ENCODE measurements around the gene PEAK1. TPM values are rescaled to one million over a fixed set of nuclear protein-coding genes. Genes with fewer than 3 reads are reported as not detected.

The PEAK1 gene
- total and polyA plus RNA-seq, 2 donors (not counting 3 experiments of a cell fraction or from before 2014, with no cell fraction given): 17.9 to 91.9 TPM

GRCh38 chr15:77122576-77122975 lies 297.3 kb downstream of the PEAK1 start:
- no peaks in the 10 kb centered on the region for H3K27me3 ChIP-seq (ENCODE audit: control insufficient read depth in 2 of 2, insufficient read depth in 2 of 2, low read length in 2 of 2)
- H4K20me1 ChIP-seq (replicated peaks; ENCODE audit: control insufficient read depth, extremely low read depth, insufficient read depth, low read length): peaks cover 2% of the 10 kb centered on the region
- no TSS peak for BruUV-seq (replicated peaks)
- H3K9me3 ChIP-seq (replicated peaks; ENCODE audit: control insufficient read depth, insufficient read depth, low read length): no peaks in the 10 kb centered on the region
- H3K9ac ChIP-seq (replicated peaks; ENCODE audit: extremely low read depth, insufficient read depth, low read length): no peak overlapping the region
- FAIRE-seq (no peak), DNase-seq (ENCODE audit: low read depth, low spot score) (no peak)
- H2AFZ ChIP-seq (ENCODE audit: low read depth, low read length): no peak overlapping the region
- no peak for TF ChIP-seq MAX (IDR thresholded peaks at IDR 0.05; ENCODE audit: insufficient read depth, insufficient read length)
- no peak for TF ChIP-seq POLR2A (IDR thresholded peaks at IDR 0.05; ENCODE audit: low read depth, low read length)
- TF ChIP-seq EZH2 (IDR thresholded peaks at IDR 0.05; ENCODE audit: borderline replicate concordance, low read depth, low read length, severe bottlenecking): no peak
- intact Hi-C loops (cut with micrococcal nuclease) (no loop called here), dilution Hi-C loops (cut with MboI; ENCODE audit: extremely low pct_ligation_motif_present, low sequenced_read_pairs) (no loop called here)
- H3K9me1 ChIP-seq (replicated peaks; ENCODE audit: control insufficient read depth, extremely low read depth, insufficient read depth, low read length): no peaks in the 10 kb centered on the region
- ChIA-PET POLR2A (no interaction called here), CTCF (interaction anchor here (5.6 to 5.9 kb wide), 2 partner anchors 375 to 421 kb away, joined by 74 to 187 read pairs; no protein-coding TSS in a partner anchor)
- peaks cover 3% of the 10 kb centered on the region for H3K79me2 ChIP-seq (ENCODE audit: control insufficient read depth, insufficient read depth, low read length)
- H3K27ac ChIP-seq (ENCODE audit: insufficient read depth, low read depth, low read length): no peak overlapping the region
- H3K4me1 ChIP-seq (ENCODE audit: control insufficient read depth, extremely low read depth, insufficient read depth, low read length): peaks cover 14% of the 10 kb centered on the region
- H3K4me2 ChIP-seq (ENCODE audit: insufficient read depth, low read length): no peak overlapping the region
- no peak overlapping the region for H3K4me3 ChIP-seq (replicated peaks in 1 of 3; ENCODE audit: insufficient read depth in 1 of 3, low read depth in 1 of 3, low read length in 3 of 3)
- H3K36me3 ChIP-seq (ENCODE audit: control insufficient read depth in 2 of 2, extremely low read depth in 1 of 2, insufficient read depth in 2 of 2, low read length in 2 of 2): no peaks in the 10 kb centered on the region

GRCh38 chr15:77121599-77121998 lies 298.3 kb downstream of the PEAK1 start:
- no TSS peak for BruUV-seq (replicated peaks)

More at GRCh38 chr15:77121599-77121998, 298.3 kb downstream of the PEAK1 start:
- Histone ChIP-seq H3K9me1 (replicated peaks; ENCODE audit: control insufficient read depth, extremely low read depth, insufficient read depth, low read length) (no peaks in the 10 kb centered on the region), H2AFZ (ENCODE audit: low read depth, low read length) (no peak overlapping the region), H3K9me3 (replicated peaks; ENCODE audit: control insufficient read depth, insufficient read depth, low read length) (no peaks in the 10 kb centered on the region), H3K4me2 (ENCODE audit: insufficient read depth, low read length) (no peak overlapping the region), H3K36me3 (ENCODE audit: control insufficient read depth in 2 of 2, extremely low read depth in 1 of 2, insufficient read depth in 2 of 2, low read length in 2 of 2) (no peaks in the 10 kb centered on the region), H3K27me3 (ENCODE audit: control insufficient read depth in 2 of 2, insufficient read depth in 2 of 2, low read length in 2 of 2) (no peaks in the 10 kb centered on the region), H3K79me2 (ENCODE audit: control insufficient read depth, insufficient read depth, low read length) (peaks cover 3% of the 10 kb centered on the region), H3K27ac (ENCODE audit: insufficient read depth, low read depth, low read length) (no peak overlapping the region), H3K4me1 (ENCODE audit: control insufficient read depth, extremely low read depth, insufficient read depth, low read length) (peaks cover 14% of the 10 kb centered on the region), H3K9ac (replicated peaks; ENCODE audit: extremely low read depth, insufficient read depth, low read length) (no peak overlapping the region), H3K4me3 (replicated peaks in 1 of 3; ENCODE audit: insufficient read depth in 1 of 3, low read depth in 1 of 3, low read length in 3 of 3) (no peak overlapping the region), H4K20me1 (replicated peaks; ENCODE audit: control insufficient read depth, extremely low read depth, insufficient read depth, low read length) (peaks cover 2% of the 10 kb centered on the region)
- no peak for FAIRE-seq
- no peak for DNase-seq (ENCODE audit: low read depth, low spot score)
- intact Hi-C loops (cut with micrococcal nuclease) (no loop called here), dilution Hi-C loops (cut with MboI; ENCODE audit: extremely low pct_ligation_motif_present, low sequenced_read_pairs) (no loop called here)
- ChIA-PET CTCF (interaction anchor here (4.4 to 5.9 kb wide), 3 partner anchors 10 to 422 kb away, joined by 22 to 187 read pairs (median 74); no protein-coding TSS in a partner anchor), POLR2A (no interaction called here)
- TF ChIP-seq POLR2A (IDR thresholded peaks at IDR 0.05; ENCODE audit: low read depth, low read length) (no peak), FOS (IDR thresholded peaks at IDR 0.05; ENCODE audit: borderline replicate concordance, insufficient read depth, low read length) (no peak), CTCF (IDR thresholded peaks at IDR 0.05; ENCODE audit: extremely low read depth in 1 of 2, insufficient read depth in 1 of 2, low read depth in 1 of 2, low read length in 2 of 2) (no peak), GATA2 (IDR thresholded peaks at IDR 0.05; ENCODE audit: insufficient read depth, insufficient read length, low read depth, low read length) (no peak), MAX (IDR thresholded peaks at IDR 0.05; ENCODE audit: insufficient read depth, insufficient read length) (no peak), MYC (IDR thresholded peaks at IDR 0.05; ENCODE audit: low read depth, low read length) (no peak), POLR2AphosphoS5 (IDR thresholded peaks at IDR 0.05; ENCODE audit: insufficient read depth, low read depth, low read length) (no peak), EZH2 (IDR thresholded peaks at IDR 0.05; ENCODE audit: borderline replicate concordance, low read depth, low read length, severe bottlenecking) (no peak), JUN (IDR thresholded peaks at IDR 0.05; ENCODE audit: borderline replicate concordance, insufficient read depth, insufficient read length, low read depth) (no peak)
